Small intestine (tissue), 7 donors: ENCODE measurements around the gene DNAH1. TPM values are rescaled to one million over a fixed set of nuclear protein-coding genes. Genes with fewer than 3 reads are reported as not detected.
"Not testable (repeated sequence)": the region's sequence is repeated elsewhere in the genome, so short reads cannot be mapped to it uniquely, and the experiment has no call there.

Experiments
- DNase-seq, 2 donors: peaks; one replicate each; pipeline versions ENCODE4 v3.0.0 to v3.0.0-alpha.2; 2013
- FAIRE-seq: peaks from 2 replicates; lab custom pipeline; 2012; peaks lifted over from hg19 to GRCh38; lab: Jason Lieb, UNC
- H3K27ac ChIP-seq, 3 donors: one replicate each; pipeline ENCODE4 v1.5.1; 2013; ENCODE audit warnings: low read length in 2 of 3, mild to moderate bottlenecking in 2 of 3, control low read depth in 1 of 3, inconsistent platforms in 1 of 3, low read depth in 1 of 3, moderate library complexity in 1 of 3
- H3K27me3 ChIP-seq, 3 donors: one replicate each; pipeline ENCODE4 v1.6.1; 2013; ENCODE audit warnings: low read length in 3 of 3, inconsistent platforms in 1 of 3; ENCODE audit not compliant: control insufficient read depth in 3 of 3, insufficient read depth in 3 of 3
- H3K36me3 ChIP-seq, 3 donors: one replicate each; pipeline ENCODE4 v1.6.1; 2013; ENCODE audit warnings: low read length in 3 of 3, inconsistent platforms in 1 of 3, low read depth in 1 of 3, mild to moderate bottlenecking in 1 of 3, moderate library complexity in 1 of 3; ENCODE audit not compliant: control insufficient read depth in 3 of 3, insufficient read depth in 2 of 3
- H3K4me1 ChIP-seq, 3 donors: one replicate each; pipeline ENCODE4 v1.6.1; 2013; ENCODE audit warnings: low read length in 2 of 3, inconsistent platforms in 1 of 3, low read depth in 1 of 3, mild to moderate bottlenecking in 1 of 3, moderate library complexity in 1 of 3; ENCODE audit not compliant: control insufficient read depth in 3 of 3, insufficient read depth in 2 of 3
- H3K4me3 ChIP-seq, 3 donors: one replicate each; pipeline ENCODE4 v1.5.1; 2013; ENCODE audit warnings: low read length in 3 of 3, control low read depth in 1 of 3, inconsistent platforms in 1 of 3, low read depth in 1 of 3, mild to moderate bottlenecking in 1 of 3, moderate library complexity in 1 of 3
- H3K9me3 ChIP-seq, 2 donors: one replicate each; pipeline ENCODE4 v1.6.1; 2013; ENCODE audit warnings: low read depth in 1 of 2, low read length in 1 of 2; ENCODE audit not compliant: control insufficient read depth in 2 of 2, insufficient read depth in 1 of 2
- whole genome bisulfite sequencing, 3 donors: extraction: QIAGEN DNeasy Blood & Tissue Kit; methylation state at CpG; one replicate each; pipeline ENCODE4 v1.1.7; 2013; 5-methylcytosine and 5-hydroxymethylcytosine counted together
- polyA plus RNA-seq, 4 donors: library from polyadenylated mRNA; stranded (reverse) in 3 of 4; unstranded in 1 of 4; fragments of 200-250 nt in 3 of 4; fragments of 120-200 nt in 1 of 4; gene quantifications; one replicate each; pipeline versions ENCODE4 v1.2.1 to v1.2.3, GENCODE V29; 2013
- donor health status: healthy with polysubstance abuse.
- donor health status: control.
- donor health status: control.
- donor health status: Bipolar disorder and iron deficiency.
- donor health status: healthy.

Gene DNAH1
- polyA plus RNA-seq, 4 donors: 4.3 to 22.6 (median 7.5) TPM

DNA sequence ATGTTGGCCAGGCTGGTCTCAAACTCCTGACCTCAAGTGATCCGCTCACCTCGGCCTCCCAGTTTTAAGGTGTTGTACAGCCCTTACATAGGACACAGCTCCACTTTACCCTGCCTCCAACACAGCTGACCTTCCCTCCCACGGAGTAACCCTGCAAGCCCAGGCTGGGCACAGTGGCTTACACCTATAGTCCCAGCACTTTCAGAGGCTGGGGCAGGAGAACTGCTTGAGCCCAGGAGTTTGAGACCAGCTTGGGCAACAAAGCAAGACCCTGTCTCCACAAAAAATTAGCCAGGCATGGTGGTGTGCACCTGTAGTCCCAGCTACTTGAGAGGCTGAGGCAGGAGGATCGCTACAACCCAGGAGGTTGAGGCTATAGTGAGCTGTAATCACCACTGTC lies 32.1 kb upstream of the DNAH1 start:
- not testable (repeated sequence) for H3K9me3 ChIP-seq, H3K4me3 ChIP-seq, FAIRE-seq, H3K27me3 ChIP-seq, DNase-seq
- Histone ChIP-seq H3K4me1 (peaks cover 10 to 71% (median 21%) of the 10 kb centered on the region in 3 donors), H3K27ac (peak overlapping the region in 1 of 3 donors; percentile 81), H3K36me3 (peaks cover 0 to 10% (median 2%) of the 10 kb centered on the region in 3 donors)
- WGBS, 3 donors: 85 to 89% (median 85%) methylated on average over 4 of the region's 4 CpGs

GRCh38 chr3:52286777-52287110 lies 29.4 kb upstream of the DNAH1 start:
- Histone ChIP-seq H3K27ac (peak overlapping the region; percentile 94 to 100 (median 97)), H3K36me3 (peaks cover 0 to 22% (median 2%) of the 10 kb centered on the region in 3 donors), H3K9me3 (no peaks in the 10 kb centered on the region), H3K4me1 (peaks cover 10 to 59% (median 14%) of the 10 kb centered on the region in 3 donors), H3K4me3 (peak overlapping the region in 2 of 3 donors; percentile 72 to 73), H3K27me3 (no peaks in the 10 kb centered on the region)
- WGBS, 3 donors: 63 to 73% (median 65%) methylated on average over 8 of the region's 8 CpGs
- FAIRE-seq (no peak), DNase-seq (no peak)

- H3K4me1 ChIP-seq: peaks cover 8 to 60% (median 11%) of the 10 kb centered on the region in 3 donors
- 66 to 83% (median 77%) methylated on average over 6 of the region's 6 CpGs for WGBS, 3 donors
- H3K27ac ChIP-seq: peak overlapping the region; percentile 94 to 100 (median 97)
- peak overlapping the region in 1 of 3 donors; percentile 72 for H3K4me3 ChIP-seq
- no peak for DNase-seq
- H3K9me3 ChIP-seq: no peaks in the 10 kb centered on the region
- no peak for FAIRE-seq
- H3K27me3 ChIP-seq: no peaks in the 10 kb centered on the region
- peaks cover 0 to 42% (median 4%) of the 10 kb centered on the region in 3 donors for H3K36me3 ChIP-seq
Measured at GRCh38 chr3:52288674-52289073, 27.4 kb upstream of the DNAH1 start.

DNA sequence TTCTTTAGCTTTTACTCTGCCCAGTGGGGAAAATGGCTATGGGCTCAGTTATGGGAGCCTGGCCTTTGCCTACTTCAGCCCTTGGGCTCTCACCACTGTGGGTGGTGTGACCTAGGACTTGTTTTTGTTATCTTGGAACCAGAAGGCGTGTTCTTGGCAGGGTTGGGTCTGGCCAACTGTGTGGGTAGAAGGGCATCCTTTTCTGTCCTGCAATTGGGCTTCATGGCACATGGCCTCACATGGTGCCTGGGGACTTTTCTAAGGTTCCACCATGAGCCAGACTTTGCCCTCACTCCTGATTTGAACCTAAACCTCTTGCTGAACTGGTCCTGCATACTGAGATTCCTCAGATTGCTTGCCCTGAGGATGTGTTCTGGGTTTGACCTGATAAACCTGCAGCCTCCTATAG lies 26.8 kb upstream of the DNAH1 start:
- Histone ChIP-seq H3K4me3 (no peak overlapping the region), H3K27ac (peak overlapping the region; percentile 94 to 100 (median 97)), H3K4me1 (peaks cover 8 to 60% (median 8%) of the 10 kb centered on the region in 3 donors), H3K27me3 (no peaks in the 10 kb centered on the region), H3K36me3 (peaks cover 0 to 44% (median 4%) of the 10 kb centered on the region in 3 donors), H3K9me3 (no peaks in the 10 kb centered on the region)
- WGBS, 3 donors: 22 to 74% (median 31%) methylated on average over 1 of the region's 1 CpG
- DNase-seq (peak in 1 of 2 donors; percentile 94), FAIRE-seq (no peak)

DNA sequence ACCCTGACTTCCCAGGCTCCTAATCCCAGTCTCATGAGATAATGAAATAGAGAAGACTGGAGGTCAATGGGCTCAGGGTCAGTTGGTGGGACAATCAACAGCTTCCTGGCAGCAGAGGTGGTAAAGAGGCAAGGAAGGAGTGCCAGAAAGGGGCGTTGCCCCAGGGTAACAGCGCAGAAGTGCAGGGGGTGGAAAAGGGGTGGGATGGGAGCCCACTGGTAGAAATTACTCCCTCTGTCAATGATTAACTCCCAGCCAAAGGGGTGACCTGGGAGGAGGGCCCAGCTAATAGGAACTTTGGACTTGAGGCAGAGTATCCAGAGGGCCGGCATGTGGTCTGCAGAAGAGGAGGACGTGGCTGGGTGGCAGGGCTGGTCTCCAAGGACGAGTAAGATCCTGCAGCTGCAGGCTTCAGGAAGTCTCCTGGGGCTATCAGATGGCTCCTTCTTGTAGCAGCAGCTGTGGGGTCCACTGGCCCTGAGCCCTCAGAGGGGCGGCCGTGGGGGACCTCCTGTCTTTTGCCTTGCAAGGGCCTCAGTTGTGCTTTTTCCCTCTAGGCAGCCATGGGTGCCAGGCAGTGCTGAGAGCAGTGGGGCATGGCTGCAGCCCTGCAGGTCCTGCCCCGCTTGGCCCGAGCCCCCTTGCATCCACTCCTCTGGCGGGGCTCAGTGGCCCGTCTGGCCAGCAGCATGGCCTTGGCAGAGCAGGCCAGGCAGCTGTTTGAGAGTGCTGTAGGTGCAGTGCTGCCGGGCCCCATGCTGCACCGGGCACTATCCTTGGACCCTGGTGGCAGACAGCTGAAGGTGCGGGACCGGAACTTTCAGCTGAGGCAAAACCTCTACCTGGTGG lies 26.1 kb upstream of the DNAH1 start:
- H3K4me1 ChIP-seq: peaks cover 8 to 56% (median 8%) of the 10 kb centered on the region in 3 donors

GRCh38 chr3:52290596-52291507 lies 25.3 kb upstream of the DNAH1 start:
- FAIRE-seq: no peak
- H3K27me3 ChIP-seq: no peaks in the 10 kb centered on the region
- peak overlapping the region in 2 of 3 donors; percentile 33 to 57 for H3K27ac ChIP-seq
- DNase-seq: peak in 1 of 2 donors; percentile 31
- peaks cover 8 to 54% (median 8%) of the 10 kb centered on the region in 3 donors for H3K4me1 ChIP-seq
- no peaks in the 10 kb centered on the region for H3K9me3 ChIP-seq
- peaks cover 0 to 59% (median 6%) of the 10 kb centered on the region in 3 donors for H3K36me3 ChIP-seq
- H3K4me3 ChIP-seq: peak overlapping the region in 2 of 3 donors; percentile 70 to 76
- 16 to 75% (median 30%) methylated on average over 22 to 23 of the region's 23 CpGs for WGBS, 3 donors

More for the DNA sequence above, 26.1 kb upstream of the DNAH1 start:
- 23 to 64% (median 40%) methylated on average over 15 of the region's 15 CpGs for WGBS, 3 donors
- no peaks in the 10 kb centered on the region for H3K27me3 ChIP-seq
- no peaks in the 10 kb centered on the region for H3K9me3 ChIP-seq
- H3K4me3 ChIP-seq: peak overlapping the region in 2 of 3 donors; percentile 70 to 76
- peaks cover 0 to 50% (median 4%) of the 10 kb centered on the region in 3 donors for H3K36me3 ChIP-seq
- DNase-seq: peak; percentile 95 to 98
- H3K27ac ChIP-seq: peak overlapping the region; percentile 94 to 100 (median 97)
- no peak for FAIRE-seq

DNA sequence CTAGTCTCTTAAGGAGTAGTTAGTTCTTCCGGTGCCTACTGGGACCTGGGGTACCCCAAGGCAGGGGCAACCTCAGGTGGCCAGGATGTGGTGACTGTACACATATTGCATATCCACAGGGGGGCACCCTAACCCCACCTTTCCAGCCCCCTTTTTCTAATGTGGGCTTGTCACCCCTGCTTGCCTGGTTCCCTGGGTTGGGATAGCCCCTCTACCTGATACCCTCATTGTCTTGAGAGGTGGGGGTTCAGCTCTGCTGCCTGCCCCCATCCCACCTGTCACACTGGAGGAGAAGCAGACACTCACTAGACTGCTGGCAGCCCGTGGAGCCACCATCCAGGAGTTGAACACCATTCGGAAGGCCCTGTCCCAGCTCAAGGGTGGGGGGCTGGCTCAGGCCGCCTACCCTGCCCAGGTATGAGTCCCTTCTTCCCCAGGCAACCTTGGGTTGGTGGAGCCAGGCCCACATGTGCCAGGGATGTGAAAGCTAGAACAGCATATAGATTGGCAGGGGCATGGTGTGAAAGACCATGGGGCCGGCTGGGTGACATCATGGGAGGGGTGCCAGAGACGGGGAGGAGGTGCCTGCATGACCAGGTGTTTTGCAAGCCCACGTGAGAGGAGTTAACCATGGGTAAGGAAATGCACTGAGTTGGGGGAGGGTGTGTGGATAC lies 24.5 kb upstream of the DNAH1 start:
- Histone ChIP-seq H3K4me3 (peak overlapping the region in 2 of 3 donors; percentile 70 to 76), H3K27ac (peak overlapping the region in 1 of 3 donors; percentile 33), H3K36me3 (peaks cover 0 to 63% (median 6%) of the 10 kb centered on the region in 3 donors), H3K9me3 (no peaks in the 10 kb centered on the region), H3K27me3 (no peaks in the 10 kb centered on the region), H3K4me1 (peaks cover 8 to 51% (median 8%) of the 10 kb centered on the region in 3 donors)
- 39 to 62% (median 42%) methylated on average over 7 of the region's 7 CpGs for WGBS, 3 donors
- peak; percentile 55 to 67 for DNase-seq
- no peak for FAIRE-seq
